SK-N-MC (cell line): ENCODE data around the gene CAPN12.

Source experiments
- DNase-seq: peaks from one replicate; pipeline ENCODE4 v3.0.0-alpha.2; 2011; ENCODE audit warnings: low read depth, low spot score
- H3K27ac ChIP-seq: fragments of 200-600 bp; sonication (generic); 2 replicates; pipeline ENCODE4 v1.5.1; 2016; ENCODE audit warnings: mixed run types
- H3K36me3 ChIP-seq: fragments of 200-600 bp; sonication (generic); 2 replicates; pipeline ENCODE4 v1.6.1; 2017; ENCODE audit warnings: antibody characterized with exemption, low read length, mixed read lengths; ENCODE audit not compliant: insufficient read depth
- H3K4me3 ChIP-seq: fragments of 200-600 bp; sonication (generic); 2 replicates; pipeline ENCODE4 v1.5.1; 2016
- H3K9ac ChIP-seq: fragments of 200-600 bp; sonication (generic); 2 replicates; pipeline ENCODE4 v1.8.0; 2017; ENCODE audit warnings: mixed run types, mixed read lengths; ENCODE audit not compliant: insufficient read length
- H3K9me3 ChIP-seq: fragments of 200-600 bp; sonication (generic); 2 replicates; pipeline ENCODE4 v1.6.1; 2017; ENCODE audit warnings: low read depth, mild to moderate bottlenecking, antibody characterized with exemption, low read length, moderate library complexity, mixed read lengths
- EZH2 ChIP-seq: fragments of 200-600 bp; sonication (generic); IDR thresholded peaks from one replicate; pipeline ENCODE4 v1.6.1; 2017; ENCODE audit warnings: antibody characterized with exemption
- FOXP2 ChIP-seq: optimal IDR thresholded peaks from 2 replicates; pipeline ENCODE3; 2011; ENCODE audit warnings: mild to moderate bottlenecking, moderate library complexity; ENCODE audit not compliant: insufficient read depth; ENCODE audit errors: extremely low read length, control extremely low read depth
- POLR2AphosphoS5 ChIP-seq: IDR thresholded peaks from 2 replicates; pipeline ENCODE4 v1.6.1; 2012; ENCODE audit warnings: mild to moderate bottlenecking, low read depth, low read length, borderline replicate concordance

CAPN12 gene

GRCh38 chr19:38698225-38699026 is 45.8 kb downstream of the CAPN12 start:
- peaks cover under 1% of the 10 kb centered on the region; the same call in 1 of the 2 replicates for H3K36me3 ChIP-seq
- no peak overlapping the region for H3K27ac ChIP-seq
- no peak for DNase-seq
- H3K9me3 ChIP-seq: no peaks in the 10 kb centered on the region
- no peak for TF ChIP-seq POLR2AphosphoS5
- no peak for TF ChIP-seq FOXP2
- TF ChIP-seq EZH2: no peak
- no peak overlapping the region for H3K4me3 ChIP-seq
- no peak overlapping the region for H3K9ac ChIP-seq

GRCh38 chr19:38697641-38698071 is 46.6 kb downstream of the CAPN12 start:
- no peak for TF ChIP-seq FOXP2
- Histone ChIP-seq H3K4me3 (no peak overlapping the region), H3K36me3 (no peaks in the 10 kb centered on the region; the same call in 1 of the 2 replicates), H3K9ac (no peak overlapping the region), H3K27ac (no peak overlapping the region), H3K9me3 (no peaks in the 10 kb centered on the region)
- no peak for DNase-seq

- Histone ChIP-seq H3K4me3 (no peak overlapping the region), H3K27ac (no peak overlapping the region), H3K36me3 (no peaks in the 10 kb centered on the region; the same call in 1 of the 2 replicates), H3K9me3 (no peaks in the 10 kb centered on the region), H3K9ac (no peak overlapping the region)
- DNase-seq: no peak
- TF ChIP-seq EZH2: no peak
- TF ChIP-seq FOXP2: no peak
- no peak for TF ChIP-seq POLR2AphosphoS5
These were observed 47.1 kb downstream of the CAPN12 start for GRCh38 chr19:38697197-38697596.

- DNase-seq: no peak
- TF ChIP-seq POLR2AphosphoS5 (no peak), EZH2 (no peak), FOXP2 (no peak)
- no peaks in the 10 kb centered on the region; the same call in 1 of the 2 replicates for H3K36me3 ChIP-seq
These were observed 47.6 kb downstream of the CAPN12 start for GRCh38 chr19:38696729-38697055.

GRCh38 chr19:38695832-38696728 is 48.2 kb downstream of the CAPN12 start:
- H3K36me3 ChIP-seq: no peaks in the 10 kb centered on the region; the same call in 1 of the 2 replicates
- H3K4me3 ChIP-seq: no peak overlapping the region
- no peak overlapping the region for H3K9ac ChIP-seq
- H3K9me3 ChIP-seq: no peaks in the 10 kb centered on the region
- H3K27ac ChIP-seq: no peak overlapping the region
- DNase-seq: no peak
- TF ChIP-seq EZH2 (no peak), FOXP2 (no peak), POLR2AphosphoS5 (no peak)

More at GRCh38 chr19:38696729-38697055, 47.6 kb downstream of the CAPN12 start:
- H3K9ac ChIP-seq: no peak overlapping the region
- H3K4me3 ChIP-seq: no peak overlapping the region
- H3K9me3 ChIP-seq: no peaks in the 10 kb centered on the region
- no peak overlapping the region for H3K27ac ChIP-seq

- no peak overlapping the region for H3K9ac ChIP-seq
- H3K27ac ChIP-seq: no peak overlapping the region
- no peak for TF ChIP-seq FOXP2
- TF ChIP-seq EZH2: no peak
- no peaks in the 10 kb centered on the region for H3K9me3 ChIP-seq
- no peak for DNase-seq
- no peak overlapping the region for H3K4me3 ChIP-seq
- H3K36me3 ChIP-seq: no peaks in the 10 kb centered on the region; the same call in 1 of the 2 replicates
These were observed 49.0 kb downstream of the CAPN12 start for GRCh38 chr19:38695317-38695683.

GRCh38 chr19:38693380-38694223 is 50.7 kb downstream of the CAPN12 start:
- Histone ChIP-seq H3K9me3 (no peaks in the 10 kb centered on the region), H3K36me3 (peaks cover 5% of the 10 kb centered on the region; the same call in 1 of the 2 replicates), H3K4me3 (no peak overlapping the region), H3K9ac (no peak overlapping the region), H3K27ac (no peak overlapping the region)
- TF ChIP-seq POLR2AphosphoS5: no peak
- DNase-seq: no peak
